Ishikawa (cell line): ENCODE measurements around the gene MCOLN3.

Source experiments
- CEBPB ChIP-seq: IDR thresholded peaks from 2 replicates; pipeline ENCODE4 v1.6.1; 2012
- CREB1 ChIP-seq: IDR thresholded peaks from 2 replicates; pipeline ENCODE4 v1.6.1; 2012; ENCODE audit warnings: low read depth
- EP300 ChIP-seq: IDR thresholded peaks from 2 replicates; pipeline ENCODE4 v1.6.1; 2012; ENCODE audit warnings: borderline replicate concordance
- MAX ChIP-seq: IDR thresholded peaks from 2 replicates; pipeline ENCODE4 v1.6.1; 2012
- RAD21 ChIP-seq: IDR thresholded peaks from 2 replicates; pipeline ENCODE4 v1.6.1; 2012; ENCODE audit warnings: low read depth
- REST ChIP-seq: IDR thresholded peaks from 2 replicates; pipeline ENCODE4 v1.6.1; 2012; ENCODE audit warnings: low read depth, mild to moderate bottlenecking
- TAF1 ChIP-seq: IDR thresholded peaks from 2 replicates; pipeline ENCODE4 v1.6.1; 2012; ENCODE audit warnings: low read depth, mild to moderate bottlenecking
- YY1 ChIP-seq: IDR thresholded peaks from 2 replicates; pipeline ENCODE4 v1.6.1; 2012; ENCODE audit warnings: low read depth
- ZBTB7A ChIP-seq: IDR thresholded peaks from 2 replicates; pipeline ENCODE4 v1.6.1; 2012; ENCODE audit warnings: low read depth

GRCh38 chr1:85001742-85002141, 46.6 kb downstream of the MCOLN3 start:
- TF ChIP-seq ZBTB7A (no peak), MAX (no peak), CEBPB (no peak), RAD21 (no peak), REST (no peak), TAF1 (no peak), EP300 (no peak), CREB1 (no peak), YY1 (no peak)
